IPS-18a (cell line): ENCODE data around the gene TRAF2.

Source experiments
- H3K27ac ChIP-seq: one replicate; pipeline ENCODE4 v1.5.1; 2013; ENCODE audit warnings: low read length
- H3K27me3 ChIP-seq: one replicate; pipeline ENCODE4 v1.6.1; 2013; ENCODE audit warnings: mild to moderate bottlenecking, low read length; ENCODE audit not compliant: control insufficient read depth, insufficient read depth
- H3K36me3 ChIP-seq: one replicate; pipeline ENCODE4 v1.6.1; 2013; ENCODE audit warnings: low read depth, low read length; ENCODE audit not compliant: control insufficient read depth
- H3K4me1 ChIP-seq: one replicate; pipeline ENCODE4 v1.6.1; 2013; ENCODE audit warnings: low read depth, low read length; ENCODE audit not compliant: control insufficient read depth
- H3K4me3 ChIP-seq: one replicate; pipeline ENCODE4 v1.5.1; 2013; ENCODE audit warnings: low read length
- H3K9ac ChIP-seq: one replicate; pipeline ENCODE4 v1.6.1; 2013; ENCODE audit warnings: mild to moderate bottlenecking, low read length, moderate library complexity
- H3K9me3 ChIP-seq: one replicate; pipeline ENCODE4 v1.6.1; 2013; ENCODE audit warnings: low read depth, low read length; ENCODE audit not compliant: control insufficient read depth

The TRAF2 gene

GRCh38 chr9:136940526-136941230 is 54.4 kb downstream of the TRAF2 start:
- no peaks in the 10 kb centered on the region for H3K4me1 ChIP-seq
- no peak overlapping the region for H3K4me3 ChIP-seq
- H3K9ac ChIP-seq: no peak overlapping the region
- no peak overlapping the region for H3K27ac ChIP-seq
- no peaks in the 10 kb centered on the region for H3K27me3 ChIP-seq
- H3K36me3 ChIP-seq: peaks cover 16% of the 10 kb centered on the region
- H3K9me3 ChIP-seq: no peaks in the 10 kb centered on the region

GRCh38 chr9:136941231-136942111 is 55.2 kb downstream of the TRAF2 start:
- no peak overlapping the region for H3K27ac ChIP-seq
- H3K9me3 ChIP-seq: no peaks in the 10 kb centered on the region
- no peaks in the 10 kb centered on the region for H3K27me3 ChIP-seq
- no peak overlapping the region for H3K4me3 ChIP-seq
- no peak overlapping the region for H3K9ac ChIP-seq
- no peaks in the 10 kb centered on the region for H3K4me1 ChIP-seq
- peaks cover 16% of the 10 kb centered on the region for H3K36me3 ChIP-seq

- no peaks in the 10 kb centered on the region for H3K27me3 ChIP-seq
- no peak overlapping the region for H3K4me3 ChIP-seq
- H3K27ac ChIP-seq: no peak overlapping the region
- no peak overlapping the region for H3K9ac ChIP-seq
- H3K4me1 ChIP-seq: no peaks in the 10 kb centered on the region
- H3K36me3 ChIP-seq: peaks cover 16% of the 10 kb centered on the region
- no peaks in the 10 kb centered on the region for H3K9me3 ChIP-seq
These were observed 56.0 kb downstream of the TRAF2 start for GRCh38 chr9:136942112-136942880.

- Histone ChIP-seq H3K27ac (no peak overlapping the region), H3K4me1 (no peaks in the 10 kb centered on the region), H3K9ac (no peak overlapping the region), H3K36me3 (peaks cover 16% of the 10 kb centered on the region), H3K9me3 (no peaks in the 10 kb centered on the region), H3K27me3 (no peaks in the 10 kb centered on the region), H3K4me3 (no peak overlapping the region)
These were observed 56.5 kb downstream of the TRAF2 start for GRCh38 chr9:136942881-136943230.

- Histone ChIP-seq H3K9ac (peak overlapping the region; percentile 42), H3K4me1 (no peaks in the 10 kb centered on the region), H3K4me3 (peak overlapping the region; percentile 65), H3K9me3 (no peaks in the 10 kb centered on the region), H3K27ac (no peak overlapping the region), H3K36me3 (peaks cover 16% of the 10 kb centered on the region), H3K27me3 (no peaks in the 10 kb centered on the region)
These were observed 57.2 kb downstream of the TRAF2 start for GRCh38 chr9:136943291-136944211.

- Histone ChIP-seq H3K27me3 (no peaks in the 10 kb centered on the region), H3K36me3 (peaks cover 14% of the 10 kb centered on the region), H3K4me1 (no peaks in the 10 kb centered on the region), H3K4me3 (peak overlapping the region; percentile 65), H3K9me3 (no peaks in the 10 kb centered on the region), H3K9ac (peak overlapping the region; percentile 42), H3K27ac (no peak overlapping the region)
These were observed 57.8 kb downstream of the TRAF2 start for GRCh38 chr9:136944212-136944518.

GRCh38 chr9:136944519-136945332 is 58.4 kb downstream of the TRAF2 start, which contains the start of the genes C8G and FBXW5:
Gene C8G, plus strand, starts transcription at chr9:136945243. Its CDS starts 78 bp downstream, at chr9:136945321.
Gene FBXW5, minus strand, starts transcription at chr9:136944738. Its CDS starts 655 bp downstream, at chr9:136944083.
- Histone ChIP-seq H3K9ac (peak within 1 kb of the TSS; percentile 42), H3K27me3 (no peaks in the 10 kb centered on the region), H3K27ac (no peak within 1 kb of the TSS), H3K9me3 (no peaks in the 10 kb centered on the region), H3K4me1 (no peaks in the 10 kb centered on the region), H3K36me3 (peaks cover 14% of the 10 kb centered on the region), H3K4me3 (peak within 1 kb of the TSS; percentile 65)

- no peak overlapping the region for H3K27ac ChIP-seq
- H3K4me1 ChIP-seq: peaks cover 4% of the 10 kb centered on the region
- no peaks in the 10 kb centered on the region for H3K9me3 ChIP-seq
- peaks cover 8% of the 10 kb centered on the region for H3K36me3 ChIP-seq
- no peak overlapping the region for H3K4me3 ChIP-seq
- H3K9ac ChIP-seq: no peak overlapping the region
- no peaks in the 10 kb centered on the region for H3K27me3 ChIP-seq
These were observed 59.3 kb downstream of the TRAF2 start for GRCh38 chr9:136945333-136946227.

GRCh38 chr9:136946228-136947027 is 60.1 kb downstream of the TRAF2 start:
- H3K27me3 ChIP-seq: no peaks in the 10 kb centered on the region
- H3K4me1 ChIP-seq: peaks cover 5% of the 10 kb centered on the region
- peaks cover 4% of the 10 kb centered on the region for H3K36me3 ChIP-seq
- no peak overlapping the region for H3K27ac ChIP-seq
- H3K4me3 ChIP-seq: no peak overlapping the region
- no peaks in the 10 kb centered on the region for H3K9me3 ChIP-seq
- H3K9ac ChIP-seq: no peak overlapping the region
